ENCODE measurements around the gene AKAP10. TPM values are rescaled to one million over a fixed set of nuclear protein-coding genes. Genes with fewer than 3 reads are reported as not detected.

AKAP10 gene
- total and polyA plus RNA-seq, 2 donors (not counting 3 experiments of a cell fraction or from before 2014, with no cell fraction given): 10.0 to 27.1 TPM

DNA sequence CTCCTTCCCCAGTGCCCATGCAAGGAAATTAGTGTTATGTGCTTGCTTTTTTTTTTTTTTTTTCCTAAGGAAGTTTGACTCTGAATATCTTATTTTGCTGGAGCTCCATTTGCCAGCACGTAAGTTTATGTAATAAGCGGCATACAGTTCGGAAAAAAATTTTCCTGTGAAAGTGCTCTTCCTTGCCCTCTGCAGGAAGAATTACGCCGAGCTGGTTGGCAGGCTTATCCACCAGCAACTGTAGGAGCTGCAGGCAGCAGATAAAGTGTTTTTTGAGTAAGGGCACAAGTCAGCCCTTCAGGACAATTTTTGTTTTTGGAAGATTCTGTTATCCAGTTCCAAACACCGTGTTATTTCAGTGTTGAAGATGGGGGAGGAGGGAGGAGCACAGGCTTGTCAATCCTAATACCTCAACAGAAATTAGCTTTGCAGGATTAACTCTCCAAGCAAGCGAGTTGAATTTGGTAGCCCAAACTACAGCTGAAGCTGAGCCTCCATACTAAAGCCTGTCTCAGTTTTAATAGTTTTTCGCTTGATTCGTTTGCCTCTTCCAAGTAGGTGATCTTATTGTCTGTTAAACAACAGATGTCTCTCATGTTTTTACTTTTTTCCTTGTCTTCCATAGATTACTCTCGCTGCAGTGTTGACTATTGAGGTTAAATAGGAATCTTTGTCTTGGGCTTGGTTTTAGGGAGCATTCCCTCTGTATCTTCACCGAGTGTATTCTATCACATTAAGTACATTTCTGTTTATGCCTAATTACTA is 32.7 kb upstream of the AKAP10 start:
- Histone ChIP-seq H3K9me3 (replicated peaks; ENCODE audit: control insufficient read depth, insufficient read depth, low read length) (no peaks in the 10 kb centered on the region), H3K27me3 (ENCODE audit: control insufficient read depth in 2 of 2, insufficient read depth in 2 of 2, low read length in 2 of 2) (peaks cover 17 to 50% of the 10 kb centered on the region in 2 experiments), H3K27ac (ENCODE audit: insufficient read depth, low read depth, low read length) (no peak overlapping the region), H3K36me3 (ENCODE audit: control insufficient read depth in 2 of 2, extremely low read depth in 1 of 2, insufficient read depth in 2 of 2, low read length in 2 of 2) (no peaks in the 10 kb centered on the region), H3K9me1 (replicated peaks; ENCODE audit: control insufficient read depth, extremely low read depth, insufficient read depth, low read length) (no peaks in the 10 kb centered on the region), H2AFZ (ENCODE audit: low read depth, low read length) (peak overlapping the region; percentile 84), H3K4me3 (replicated peaks in 1 of 3; ENCODE audit: insufficient read depth in 1 of 3, low read depth in 1 of 3, low read length in 3 of 3) (peak overlapping the region in 2 of 3 experiments; percentile 30 to 39), H4K20me1 (replicated peaks; ENCODE audit: control insufficient read depth, extremely low read depth, insufficient read depth, low read length) (peaks cover 4% of the 10 kb centered on the region), H3K79me2 (ENCODE audit: control insufficient read depth, insufficient read depth, low read length) (no peaks in the 10 kb centered on the region), H3K9ac (replicated peaks; ENCODE audit: extremely low read depth, insufficient read depth, low read length) (no peak overlapping the region), H3K4me2 (ENCODE audit: insufficient read depth, low read length) (peak overlapping the region; percentile 83), H3K4me1 (ENCODE audit: control insufficient read depth, extremely low read depth, insufficient read depth, low read length) (peaks cover 9% of the 10 kb centered on the region)
- no TSS peak for BruUV-seq (replicated peaks)
- TF ChIP-seq JUN (IDR thresholded peaks at IDR 0.05; ENCODE audit: borderline replicate concordance, insufficient read depth, insufficient read length, low read depth) (no peak), POLR2AphosphoS5 (IDR thresholded peaks at IDR 0.05; ENCODE audit: insufficient read depth, low read depth, low read length) (no peak), MYC (IDR thresholded peaks at IDR 0.05; ENCODE audit: low read depth, low read length) (no peak), FOS (IDR thresholded peaks at IDR 0.05; ENCODE audit: borderline replicate concordance, insufficient read depth, low read length) (no peak), GATA2 (IDR thresholded peaks at IDR 0.05; ENCODE audit: insufficient read depth, insufficient read length, low read depth, low read length) (no peak), EZH2 (IDR thresholded peaks at IDR 0.05; ENCODE audit: borderline replicate concordance, low read depth, low read length, severe bottlenecking) (peak; percentile 18), POLR2A (IDR thresholded peaks at IDR 0.05; ENCODE audit: low read depth, low read length) (no peak)
- TF ChIP-seq, protein P1, sequence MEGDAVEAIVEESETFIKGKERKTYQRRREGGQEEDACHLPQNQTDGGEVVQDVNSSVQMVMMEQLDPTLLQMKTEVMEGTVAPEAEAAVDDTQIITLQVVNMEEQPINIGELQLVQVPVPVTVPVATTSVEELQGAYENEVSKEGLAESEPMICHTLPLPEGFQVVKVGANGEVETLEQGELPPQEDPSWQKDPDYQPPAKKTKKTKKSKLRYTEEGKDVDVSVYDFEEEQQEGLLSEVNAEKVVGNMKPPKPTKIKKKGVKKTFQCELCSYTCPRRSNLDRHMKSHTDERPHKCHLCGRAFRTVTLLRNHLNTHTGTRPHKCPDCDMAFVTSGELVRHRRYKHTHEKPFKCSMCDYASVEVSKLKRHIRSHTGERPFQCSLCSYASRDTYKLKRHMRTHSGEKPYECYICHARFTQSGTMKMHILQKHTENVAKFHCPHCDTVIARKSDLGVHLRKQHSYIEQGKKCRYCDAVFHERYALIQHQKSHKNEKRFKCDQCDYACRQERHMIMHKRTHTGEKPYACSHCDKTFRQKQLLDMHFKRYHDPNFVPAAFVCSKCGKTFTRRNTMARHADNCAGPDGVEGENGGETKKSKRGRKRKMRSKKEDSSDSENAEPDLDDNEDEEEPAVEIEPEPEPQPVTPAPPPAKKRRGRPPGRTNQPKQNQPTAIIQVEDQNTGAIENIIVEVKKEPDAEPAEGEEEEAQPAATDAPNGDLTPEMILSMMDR (IDR thresholded peaks at IDR 0.05; ENCODE audit: extremely low read depth in 1 of 2, insufficient read depth in 1 of 2, low read depth in 1 of 2, low read length in 2 of 2): peak; percentile 28 to 42
- TF ChIP-seq, protein P2, sequence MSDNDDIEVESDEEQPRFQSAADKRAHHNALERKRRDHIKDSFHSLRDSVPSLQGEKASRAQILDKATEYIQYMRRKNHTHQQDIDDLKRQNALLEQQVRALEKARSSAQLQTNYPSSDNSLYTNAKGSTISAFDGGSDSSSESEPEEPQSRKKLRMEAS (IDR thresholded peaks at IDR 0.05; ENCODE audit: insufficient read depth, insufficient read length): no peak
- DNase-seq (ENCODE audit: low read depth, low spot score): peak; percentile 61
- intact Hi-C loops (cut with micrococcal nuclease): no loop called here
- dilution Hi-C loops (cut with MboI; ENCODE audit: extremely low pct_ligation_motif_present, low sequenced_read_pairs): no loop called here
- POLR2A ChIA-PET: interaction anchor here (0.7 kb wide), 2 partner anchors 33 to 268 kb away, joined by 3 to 7 read pairs; partner anchors contain the start of gene AKAP10
- FAIRE-seq: peak; percentile 38
- CTCF ChIA-PET: interaction anchor here (0.6 to 6.2 kb wide), 23 partner anchors 10 to 673 kb away, joined by 3 to 95 read pairs (median 4); partner anchors contain the start of genes AKAP10, ALDH3A2, B9D1 and ULK2
